ENCODE data around the gene SPSB1. TPM values are rescaled to one million over a fixed set of nuclear protein-coding genes. Genes with fewer than 3 reads are reported as not detected.

The SPSB1 gene
- total RNA-seq, 1 donor: 23.2 TPM

GRCh38 chr1:9367806-9368205 lies 75.1 kb downstream of the SPSB1 start:
- H3K79me2 ChIP-seq (ENCODE audit: insufficient read depth, low read length): peaks cover 33% of the 10 kb centered on the region
- H3K4me2 ChIP-seq (ENCODE audit: insufficient read depth, low read length): no peak overlapping the region
- no peak for DNase-seq (ENCODE audit: insufficient read length, low spot score, missing footprints)
- no peak overlapping the region for H2AFZ ChIP-seq (ENCODE audit: low read length)
- H3K9me3 ChIP-seq (ENCODE audit: low read depth, low read length): no peaks in the 10 kb centered on the region
- H3K27ac ChIP-seq (ENCODE audit: low read depth, low read length): no peak overlapping the region
- TF ChIP-seq, protein P1, sequence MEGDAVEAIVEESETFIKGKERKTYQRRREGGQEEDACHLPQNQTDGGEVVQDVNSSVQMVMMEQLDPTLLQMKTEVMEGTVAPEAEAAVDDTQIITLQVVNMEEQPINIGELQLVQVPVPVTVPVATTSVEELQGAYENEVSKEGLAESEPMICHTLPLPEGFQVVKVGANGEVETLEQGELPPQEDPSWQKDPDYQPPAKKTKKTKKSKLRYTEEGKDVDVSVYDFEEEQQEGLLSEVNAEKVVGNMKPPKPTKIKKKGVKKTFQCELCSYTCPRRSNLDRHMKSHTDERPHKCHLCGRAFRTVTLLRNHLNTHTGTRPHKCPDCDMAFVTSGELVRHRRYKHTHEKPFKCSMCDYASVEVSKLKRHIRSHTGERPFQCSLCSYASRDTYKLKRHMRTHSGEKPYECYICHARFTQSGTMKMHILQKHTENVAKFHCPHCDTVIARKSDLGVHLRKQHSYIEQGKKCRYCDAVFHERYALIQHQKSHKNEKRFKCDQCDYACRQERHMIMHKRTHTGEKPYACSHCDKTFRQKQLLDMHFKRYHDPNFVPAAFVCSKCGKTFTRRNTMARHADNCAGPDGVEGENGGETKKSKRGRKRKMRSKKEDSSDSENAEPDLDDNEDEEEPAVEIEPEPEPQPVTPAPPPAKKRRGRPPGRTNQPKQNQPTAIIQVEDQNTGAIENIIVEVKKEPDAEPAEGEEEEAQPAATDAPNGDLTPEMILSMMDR (IDR thresholded peaks at IDR 0.05; ENCODE audit: extremely low read depth, low read depth, low read length): no peak
- H3K27me3 ChIP-seq (ENCODE audit: insufficient read depth, low read length): no peaks in the 10 kb centered on the region
- H3K36me3 ChIP-seq (ENCODE audit: insufficient read depth, low read length): peaks cover 7% of the 10 kb centered on the region
- H3K4me1 ChIP-seq (ENCODE audit: insufficient read depth, low read length): no peaks in the 10 kb centered on the region
- H4K20me1 ChIP-seq (ENCODE audit: insufficient read depth, low read length): peaks cover 24% of the 10 kb centered on the region
- no peak overlapping the region for H3K4me3 ChIP-seq (ENCODE audit: insufficient read depth, low read length)

- TF ChIP-seq, protein P1 (IDR thresholded peaks at IDR 0.05; ENCODE audit: extremely low read depth, low read depth, low read length): no peak
- no peak overlapping the region for H3K27ac ChIP-seq (ENCODE audit: low read depth, low read length)
- peaks cover 19% of the 10 kb centered on the region for H4K20me1 ChIP-seq (ENCODE audit: insufficient read depth, low read length)
- H3K27me3 ChIP-seq (ENCODE audit: insufficient read depth, low read length): no peaks in the 10 kb centered on the region
- H3K9me3 ChIP-seq (ENCODE audit: low read depth, low read length): no peaks in the 10 kb centered on the region
- H3K4me2 ChIP-seq (ENCODE audit: insufficient read depth, low read length): no peak overlapping the region
- H3K4me1 ChIP-seq (ENCODE audit: insufficient read depth, low read length): no peaks in the 10 kb centered on the region
- H2AFZ ChIP-seq (ENCODE audit: low read length): no peak overlapping the region
- peaks cover 28% of the 10 kb centered on the region for H3K79me2 ChIP-seq (ENCODE audit: insufficient read depth, low read length)
- no peak for DNase-seq (ENCODE audit: insufficient read length, low spot score, missing footprints)
- peaks cover 7% of the 10 kb centered on the region for H3K36me3 ChIP-seq (ENCODE audit: insufficient read depth, low read length)
- no peak overlapping the region for H3K4me3 ChIP-seq (ENCODE audit: insufficient read depth, low read length)
Observed at GRCh38 chr1:9368356-9368755, 75.7 kb downstream of the SPSB1 start.

DNA sequence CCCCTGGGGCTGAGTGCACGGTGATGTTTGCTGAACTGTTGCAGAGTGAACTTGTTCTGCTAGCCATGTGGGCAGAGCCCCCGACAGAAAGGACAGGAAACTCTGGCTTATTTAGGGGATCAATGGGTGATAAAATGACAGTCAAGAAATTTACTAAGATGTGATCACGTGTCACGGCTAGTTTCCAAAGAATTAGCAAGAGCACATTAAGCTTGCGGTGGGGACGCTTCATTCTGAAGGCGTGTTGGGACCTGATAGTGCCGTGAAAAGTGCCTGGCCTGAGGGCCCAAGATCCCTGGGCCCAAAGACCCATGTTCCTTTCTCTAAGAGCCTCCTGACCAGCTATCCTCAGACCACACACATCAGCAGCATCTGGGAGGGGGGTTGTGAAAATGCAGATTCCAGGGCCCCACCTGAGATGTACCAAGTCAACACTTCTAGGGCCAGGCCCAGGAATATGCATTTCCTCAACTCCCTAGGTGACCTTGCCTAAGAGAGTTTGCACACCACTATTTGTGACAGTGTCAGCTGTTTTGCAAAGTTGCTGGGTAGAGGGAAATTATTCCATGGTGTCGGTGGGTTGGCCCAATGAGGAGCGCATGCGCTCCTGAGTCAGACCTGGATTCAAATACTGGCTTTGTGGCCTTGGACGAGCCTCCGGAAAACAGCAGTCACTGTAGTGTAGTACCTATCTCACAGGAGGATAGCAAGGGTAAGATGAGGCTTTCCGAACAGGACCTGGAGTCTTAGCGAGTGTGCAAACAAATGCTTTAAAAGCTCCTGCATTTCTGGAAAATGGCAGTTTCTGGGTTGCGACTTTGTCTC lies 77.5 kb downstream of the SPSB1 start:
- no peaks in the 10 kb centered on the region for H3K27me3 ChIP-seq (ENCODE audit: insufficient read depth, low read length)
- no peaks in the 10 kb centered on the region for H3K4me1 ChIP-seq (ENCODE audit: insufficient read depth, low read length)
- H3K9me3 ChIP-seq (ENCODE audit: low read depth, low read length): no peaks in the 10 kb centered on the region
- H3K79me2 ChIP-seq (ENCODE audit: insufficient read depth, low read length): peaks cover 13% of the 10 kb centered on the region
- TF ChIP-seq, protein P1 (IDR thresholded peaks at IDR 0.05; ENCODE audit: extremely low read depth, low read depth, low read length): no peak
- no peak overlapping the region for H3K27ac ChIP-seq (ENCODE audit: low read depth, low read length)
- DNase-seq (ENCODE audit: insufficient read length, low spot score, missing footprints): no peak
- no peak overlapping the region for H3K4me3 ChIP-seq (ENCODE audit: insufficient read depth, low read length)
- H2AFZ ChIP-seq (ENCODE audit: low read length): no peak overlapping the region
- H3K36me3 ChIP-seq (ENCODE audit: insufficient read depth, low read length): peaks cover 7% of the 10 kb centered on the region
- H4K20me1 ChIP-seq (ENCODE audit: insufficient read depth, low read length): peaks cover 8% of the 10 kb centered on the region
- no peak overlapping the region for H3K4me2 ChIP-seq (ENCODE audit: insufficient read depth, low read length)

GRCh38 chr1:9371391-9371935 lies 78.8 kb downstream of the SPSB1 start:
- Histone ChIP-seq H3K4me2 (ENCODE audit: insufficient read depth, low read length) (no peak overlapping the region), H3K79me2 (ENCODE audit: insufficient read depth, low read length) (peaks cover 4% of the 10 kb centered on the region), H3K27me3 (ENCODE audit: insufficient read depth, low read length) (no peaks in the 10 kb centered on the region), H3K36me3 (ENCODE audit: insufficient read depth, low read length) (peaks cover 7% of the 10 kb centered on the region), H2AFZ (ENCODE audit: low read length) (no peak overlapping the region), H4K20me1 (ENCODE audit: insufficient read depth, low read length) (peaks cover 3% of the 10 kb centered on the region), H3K9me3 (ENCODE audit: low read depth, low read length) (no peaks in the 10 kb centered on the region), H3K4me3 (ENCODE audit: insufficient read depth, low read length) (no peak overlapping the region), H3K27ac (ENCODE audit: low read depth, low read length) (no peak overlapping the region), H3K4me1 (ENCODE audit: insufficient read depth, low read length) (peaks cover 3% of the 10 kb centered on the region)
- peak; percentile 93 for DNase-seq (ENCODE audit: insufficient read length, low spot score, missing footprints)
- TF ChIP-seq, protein P1 (IDR thresholded peaks at IDR 0.05; ENCODE audit: extremely low read depth, low read depth, low read length): no peak
